GM12801 (cell line): Measurements from ENCODE around the gene STYX.

ENCODE experiments used
- TF ChIP-seq, protein P1 (sequence below): IDR thresholded peaks from one replicate; pipeline ENCODE4 v1.5.1; 2011; ENCODE audit warnings: control low read depth; ENCODE audit not compliant: insufficient read length; ENCODE audit errors: extremely low read depth

STYX gene

DNA sequence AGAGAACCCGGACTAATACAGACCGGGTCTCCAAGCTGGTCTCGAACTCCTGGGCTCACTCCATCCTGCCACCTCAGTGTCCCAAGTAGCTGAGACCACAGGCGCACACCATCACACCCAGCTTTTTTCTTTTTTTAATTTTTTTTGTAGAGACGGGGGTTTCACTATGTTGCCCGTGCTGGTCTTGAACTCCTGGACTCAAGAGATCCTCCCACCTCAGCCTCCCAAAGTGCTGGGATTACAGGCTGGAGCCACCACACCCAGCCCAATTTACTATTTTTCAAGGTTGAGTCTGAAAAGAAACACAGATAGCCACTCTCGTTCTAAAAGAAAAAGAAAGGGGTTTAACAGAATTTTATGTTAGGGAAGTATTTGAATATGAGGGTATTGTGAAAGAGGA is 36.4 kb upstream of the STYX start:
- TF ChIP-seq, protein P1, sequence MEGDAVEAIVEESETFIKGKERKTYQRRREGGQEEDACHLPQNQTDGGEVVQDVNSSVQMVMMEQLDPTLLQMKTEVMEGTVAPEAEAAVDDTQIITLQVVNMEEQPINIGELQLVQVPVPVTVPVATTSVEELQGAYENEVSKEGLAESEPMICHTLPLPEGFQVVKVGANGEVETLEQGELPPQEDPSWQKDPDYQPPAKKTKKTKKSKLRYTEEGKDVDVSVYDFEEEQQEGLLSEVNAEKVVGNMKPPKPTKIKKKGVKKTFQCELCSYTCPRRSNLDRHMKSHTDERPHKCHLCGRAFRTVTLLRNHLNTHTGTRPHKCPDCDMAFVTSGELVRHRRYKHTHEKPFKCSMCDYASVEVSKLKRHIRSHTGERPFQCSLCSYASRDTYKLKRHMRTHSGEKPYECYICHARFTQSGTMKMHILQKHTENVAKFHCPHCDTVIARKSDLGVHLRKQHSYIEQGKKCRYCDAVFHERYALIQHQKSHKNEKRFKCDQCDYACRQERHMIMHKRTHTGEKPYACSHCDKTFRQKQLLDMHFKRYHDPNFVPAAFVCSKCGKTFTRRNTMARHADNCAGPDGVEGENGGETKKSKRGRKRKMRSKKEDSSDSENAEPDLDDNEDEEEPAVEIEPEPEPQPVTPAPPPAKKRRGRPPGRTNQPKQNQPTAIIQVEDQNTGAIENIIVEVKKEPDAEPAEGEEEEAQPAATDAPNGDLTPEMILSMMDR = no peak

DNA sequence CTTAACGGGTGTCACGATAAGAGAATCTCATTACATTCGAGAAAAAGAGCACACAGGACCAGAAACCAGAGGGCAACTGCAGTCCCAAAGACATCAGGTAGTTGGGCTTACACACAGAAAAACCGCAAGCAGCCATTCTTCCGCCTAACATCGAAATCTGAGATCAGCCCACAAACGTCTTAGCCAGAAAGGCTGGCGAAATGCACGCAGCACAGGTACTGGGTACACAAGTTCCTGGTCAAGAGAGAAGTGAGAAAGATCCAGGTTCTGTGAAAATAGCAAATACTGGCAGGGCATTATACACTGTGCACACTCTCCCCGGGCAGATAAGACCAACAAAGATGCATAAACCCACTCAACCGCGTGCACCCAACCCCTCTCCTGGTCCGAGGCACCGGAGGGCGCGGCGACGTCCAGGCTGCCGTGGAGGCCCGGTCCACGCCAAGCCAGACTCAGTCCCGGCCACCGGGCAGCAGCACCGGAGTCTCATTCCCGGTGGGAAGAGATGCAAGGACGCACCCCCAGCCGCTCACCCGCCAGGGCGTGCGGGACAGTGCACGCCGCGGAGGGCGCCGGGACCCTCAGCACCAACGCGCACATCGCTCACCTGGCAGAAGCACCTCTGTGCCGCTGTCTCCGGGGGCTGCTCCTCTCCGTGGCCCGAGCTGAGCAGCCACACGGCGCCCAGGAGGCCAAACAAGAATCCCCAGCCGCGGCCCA is 35.0 kb upstream of the STYX start:
- TF ChIP-seq, protein P1 = no peak

DNA sequence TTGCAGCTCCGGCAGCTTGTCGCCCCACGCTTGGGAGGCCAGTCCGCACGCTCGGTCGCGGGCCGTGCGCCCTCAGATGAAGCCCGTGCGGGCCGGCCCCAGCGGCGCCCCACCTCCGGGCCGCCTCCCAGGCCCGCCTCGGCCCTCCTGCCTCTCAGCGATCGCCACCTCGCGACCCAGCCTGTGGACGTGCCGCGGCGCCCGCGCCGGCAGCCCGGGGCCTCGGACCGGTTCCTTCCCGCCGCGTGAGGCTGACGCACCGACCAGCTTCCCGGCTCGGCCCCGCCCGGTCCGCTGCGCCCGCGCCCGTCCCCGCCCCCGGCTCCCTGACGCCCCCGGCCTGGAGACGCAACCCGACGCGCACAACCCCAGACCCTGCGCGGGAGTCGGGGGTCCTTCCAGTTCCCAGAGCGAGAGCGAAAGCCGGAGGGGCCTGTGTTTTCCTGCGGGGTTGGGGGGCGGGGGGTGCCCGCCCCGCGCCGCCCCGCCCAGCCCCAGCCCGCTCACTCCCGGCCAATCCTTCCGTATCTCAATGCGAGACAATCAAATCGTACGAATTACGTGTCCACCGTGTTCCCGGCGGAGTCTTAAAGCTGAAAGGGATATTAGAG is 34.4 kb upstream of the STYX start, which contains the start of gene ERO1A:
TSS of gene ERO1A (minus strand) at position 78 of the 611 bp plus-strand sequence. CDS start at position 1, 77 bp downstream.
- TF ChIP-seq, protein P1 = no peak

DNA sequence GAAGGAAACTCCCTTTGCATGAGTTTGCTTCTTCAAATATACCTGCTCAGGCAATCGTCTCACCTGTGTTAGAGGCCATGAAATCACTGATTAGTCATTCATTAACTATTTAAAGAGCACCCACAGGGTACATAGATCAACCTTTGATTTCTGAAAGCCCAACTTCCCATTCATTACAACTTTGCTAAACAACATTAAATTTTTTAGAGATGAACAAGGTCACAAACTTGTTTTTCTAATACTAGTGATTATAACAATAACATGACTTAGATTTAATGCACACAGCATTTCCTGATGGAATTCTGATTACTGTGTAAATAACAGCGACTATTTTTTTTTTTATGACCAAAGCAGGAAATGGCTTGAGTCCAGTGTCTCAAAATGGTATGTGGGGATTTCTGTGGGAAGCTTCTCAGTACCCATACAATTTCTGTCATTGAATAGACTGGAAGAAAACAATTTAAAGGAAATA is 29.2 kb upstream of the STYX start:
- TF ChIP-seq, protein P1 = no peak

DNA sequence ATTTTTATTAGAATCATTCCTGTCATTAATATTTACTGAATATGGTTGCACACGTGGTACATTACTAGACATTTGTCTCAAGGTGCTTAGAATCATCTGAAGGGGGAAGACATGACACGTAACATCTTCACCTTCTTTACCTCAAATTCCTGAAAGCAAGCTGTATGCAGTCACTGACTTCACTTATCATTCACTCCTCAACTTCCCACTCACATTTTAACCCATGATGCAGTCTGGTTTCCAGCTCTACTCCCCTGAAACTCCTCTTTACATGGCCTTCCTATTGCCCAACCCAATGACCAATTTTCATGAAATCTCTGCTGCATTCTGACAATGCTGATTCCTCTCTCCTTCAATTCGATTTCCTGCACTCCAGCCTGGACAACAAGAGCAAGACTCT is 28.7 kb upstream of the STYX start:
- TF ChIP-seq, protein P1 = no peak

DNA sequence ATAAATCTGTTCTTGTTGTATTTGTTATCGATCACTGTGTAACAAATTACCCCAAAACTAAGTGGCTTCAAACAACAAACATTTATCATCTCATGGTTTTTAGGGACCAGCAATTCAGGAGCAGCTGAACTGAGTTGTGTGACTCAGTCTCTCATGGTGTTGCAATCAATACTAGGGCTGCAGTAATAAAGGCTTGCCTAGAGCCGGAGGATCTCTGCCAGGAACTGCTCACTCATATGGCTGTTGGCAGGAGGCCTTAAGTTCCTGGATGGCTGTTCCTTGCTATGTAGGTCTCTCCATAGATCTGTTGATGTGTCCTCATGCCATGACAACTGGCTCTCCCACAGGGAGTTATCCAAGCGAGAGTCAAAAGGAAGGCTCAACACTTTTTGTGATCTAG is 26.7 kb upstream of the STYX start:
- TF ChIP-seq, protein P1 = no peak

DNA sequence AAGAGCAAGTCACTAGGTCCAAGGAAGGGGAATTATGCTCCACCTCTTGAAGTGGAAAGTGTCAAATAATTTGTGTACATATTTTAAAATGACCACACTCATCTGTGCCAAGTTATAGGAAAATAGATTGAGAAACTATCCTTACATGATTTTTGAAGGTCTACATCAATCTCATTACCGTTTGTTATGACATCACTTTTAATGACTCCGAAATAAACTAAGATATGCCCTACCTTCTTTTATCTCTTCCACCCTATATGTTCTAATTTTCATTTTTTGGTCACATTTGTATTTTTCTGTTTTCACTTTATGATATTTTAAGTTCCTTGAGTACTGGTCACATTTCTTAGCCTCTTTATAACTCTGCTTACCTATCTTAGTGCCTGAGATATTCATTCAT is 26.3 kb upstream of the STYX start:
- TF ChIP-seq, protein P1 = no peak
